Endothelial cell (in vitro differentiated cells): ENCODE results near the gene AUTS2. TPM values are rescaled to one million over a fixed set of nuclear protein-coding genes. Genes with fewer than 3 reads are reported as not detected.

ENCODE experiments used
- DNase-seq: peaks from one replicate; pipeline ENCODE4 v3.0.0; 2021; ENCODE audit warnings: low spot score
- H3K27ac Mint-ChIP-seq: one replicate; pipeline ENCODE4 v1.8.0; 2021; ENCODE audit warnings: mixed read lengths, inconsistent platforms; ENCODE audit not compliant: unreplicated experiment
- H3K27me3 Mint-ChIP-seq: one replicate; pipeline ENCODE4 v1.8.0; 2021; ENCODE audit warnings: mild to moderate bottlenecking, moderate library complexity, mixed read lengths, inconsistent platforms; ENCODE audit not compliant: unreplicated experiment
- H3K36me3 Mint-ChIP-seq: one replicate; pipeline ENCODE4 v1.8.0; 2021; ENCODE audit warnings: mild to moderate bottlenecking, low read depth, mixed read lengths, inconsistent platforms; ENCODE audit not compliant: unreplicated experiment
- H3K4me1 Mint-ChIP-seq: one replicate; pipeline ENCODE4 v1.8.0; 2021; ENCODE audit warnings: mild to moderate bottlenecking, mixed read lengths, inconsistent platforms; ENCODE audit not compliant: unreplicated experiment
- H3K4me3 Mint-ChIP-seq: one replicate; pipeline ENCODE4 v1.8.0; 2021; ENCODE audit warnings: mild to moderate bottlenecking, mixed read lengths, inconsistent platforms; ENCODE audit not compliant: unreplicated experiment
- H3K9me3 Mint-ChIP-seq: one replicate; pipeline ENCODE4 v1.8.0; 2021; ENCODE audit warnings: mixed read lengths, inconsistent platforms; ENCODE audit not compliant: unreplicated experiment
- total RNA-seq: library from RNA; stranded (reverse); fragmentation: NEBNext Ultra II Directional; extraction: Animal tissue kit (Norgen Biotek cat#: 25700); gene quantifications from one replicate; pipeline ENCODE4 v1.2.1, GENCODE V29; 2021; ENCODE audit not compliant: unreplicated experiment
- TF ChIP-seq, protein P1 (sequence below): fragments of 200-600 bp; sonication (generic); IDR thresholded peaks from one replicate; pipeline ENCODE4 v1.5.0; 2021; ENCODE audit warnings: antibody characterized with exemption; ENCODE audit not compliant: unreplicated experiment

Gene AUTS2
- total RNA-seq, 1 donor from 2014 or later: 103 TPM

DNA sequence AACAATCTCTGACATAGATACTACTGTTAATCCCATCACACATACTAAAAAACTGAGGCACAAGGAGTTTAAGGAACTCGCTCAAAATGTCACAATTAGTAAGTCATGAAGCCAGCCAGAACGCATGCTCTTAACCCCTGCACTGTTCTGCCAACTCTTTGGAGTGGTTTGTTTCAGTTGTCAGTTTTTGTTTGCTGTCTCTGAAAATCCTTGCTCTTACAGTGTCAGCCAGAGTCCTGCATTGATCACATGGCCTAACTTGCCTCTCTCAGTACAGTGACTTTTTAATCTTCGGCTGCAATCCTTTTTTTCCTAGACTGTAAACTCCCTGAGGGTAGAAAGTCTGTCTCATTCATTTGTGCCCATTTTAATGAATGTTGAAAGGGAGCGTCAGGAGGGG is 753.8 kb downstream of the AUTS2 start:
- DNase-seq: no peak
- Mint-ChIP-seq H3K27ac (no peak overlapping the region), H3K9me3 (no peaks in the 10 kb centered on the region), H3K4me3 (no peak overlapping the region), H3K27me3 (peaks cover 1% of the 10 kb centered on the region), H3K36me3 (peaks cover 4% of the 10 kb centered on the region), H3K4me1 (peaks cover 5% of the 10 kb centered on the region)
- TF ChIP-seq, protein P1, sequence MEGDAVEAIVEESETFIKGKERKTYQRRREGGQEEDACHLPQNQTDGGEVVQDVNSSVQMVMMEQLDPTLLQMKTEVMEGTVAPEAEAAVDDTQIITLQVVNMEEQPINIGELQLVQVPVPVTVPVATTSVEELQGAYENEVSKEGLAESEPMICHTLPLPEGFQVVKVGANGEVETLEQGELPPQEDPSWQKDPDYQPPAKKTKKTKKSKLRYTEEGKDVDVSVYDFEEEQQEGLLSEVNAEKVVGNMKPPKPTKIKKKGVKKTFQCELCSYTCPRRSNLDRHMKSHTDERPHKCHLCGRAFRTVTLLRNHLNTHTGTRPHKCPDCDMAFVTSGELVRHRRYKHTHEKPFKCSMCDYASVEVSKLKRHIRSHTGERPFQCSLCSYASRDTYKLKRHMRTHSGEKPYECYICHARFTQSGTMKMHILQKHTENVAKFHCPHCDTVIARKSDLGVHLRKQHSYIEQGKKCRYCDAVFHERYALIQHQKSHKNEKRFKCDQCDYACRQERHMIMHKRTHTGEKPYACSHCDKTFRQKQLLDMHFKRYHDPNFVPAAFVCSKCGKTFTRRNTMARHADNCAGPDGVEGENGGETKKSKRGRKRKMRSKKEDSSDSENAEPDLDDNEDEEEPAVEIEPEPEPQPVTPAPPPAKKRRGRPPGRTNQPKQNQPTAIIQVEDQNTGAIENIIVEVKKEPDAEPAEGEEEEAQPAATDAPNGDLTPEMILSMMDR: no peak

DNA sequence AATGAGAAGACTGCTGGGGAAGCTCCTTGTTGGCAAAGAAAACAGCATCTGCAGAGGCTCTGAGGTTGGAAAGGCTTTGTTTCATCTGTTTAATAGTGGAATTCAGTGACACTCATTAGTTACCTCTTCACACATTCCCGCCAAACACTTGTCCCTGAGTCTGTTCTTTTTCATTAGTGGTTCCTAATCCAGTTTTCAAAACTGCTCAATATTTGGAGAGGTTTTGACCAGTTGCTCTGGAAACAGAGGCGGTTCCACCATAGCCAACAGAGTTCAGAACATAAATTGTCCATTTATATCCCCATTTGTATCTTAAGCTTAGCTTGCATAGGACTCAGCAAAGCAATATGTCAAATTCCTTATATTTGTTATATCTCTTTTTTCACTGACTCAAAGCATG is 754.6 kb downstream of the AUTS2 start:
- TF ChIP-seq, protein P1: no peak
- H3K9me3 Mint-ChIP-seq: no peaks in the 10 kb centered on the region
- no peak overlapping the region for H3K27ac Mint-ChIP-seq
- peaks cover 1% of the 10 kb centered on the region for H3K27me3 Mint-ChIP-seq
- no peaks in the 10 kb centered on the region for H3K4me1 Mint-ChIP-seq
- H3K4me3 Mint-ChIP-seq: no peak overlapping the region
- peaks cover 4% of the 10 kb centered on the region for H3K36me3 Mint-ChIP-seq
- DNase-seq: no peak

DNA sequence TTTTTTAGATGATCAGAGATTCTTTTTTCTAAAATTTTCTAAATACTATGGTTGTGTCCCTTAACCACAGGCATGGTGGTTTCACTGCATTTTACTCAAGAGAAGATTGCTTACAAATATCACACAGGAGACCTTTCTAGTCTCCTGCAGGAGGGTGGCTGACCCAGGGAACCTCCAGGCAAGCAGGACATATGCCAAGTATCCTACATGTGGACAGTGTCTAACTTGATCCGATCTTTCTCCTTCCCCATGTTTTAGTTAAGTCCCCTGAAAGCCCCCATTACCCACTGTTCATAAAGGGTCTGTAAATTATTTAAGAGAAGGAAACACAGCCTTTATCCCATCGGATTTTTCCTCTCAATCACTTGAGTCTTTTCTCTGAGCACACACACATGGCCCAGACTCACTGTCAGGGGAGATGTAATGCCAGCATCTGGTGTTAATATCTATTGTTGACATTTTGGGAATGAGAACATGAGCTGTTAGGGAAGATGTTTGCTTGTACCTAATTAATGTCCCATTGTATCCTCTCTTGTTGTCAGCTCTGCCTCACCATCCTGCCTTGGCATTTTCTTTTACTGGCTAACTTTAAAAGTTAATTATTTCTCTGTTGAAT is 755.2 kb downstream of the AUTS2 start:
- peaks cover 1% of the 10 kb centered on the region for H3K27me3 Mint-ChIP-seq
- no peak overlapping the region for H3K4me3 Mint-ChIP-seq
- no peak for DNase-seq
- peaks cover 4% of the 10 kb centered on the region for H3K36me3 Mint-ChIP-seq
- no peaks in the 10 kb centered on the region for H3K4me1 Mint-ChIP-seq
- H3K9me3 Mint-ChIP-seq: no peaks in the 10 kb centered on the region
- no peak overlapping the region for H3K27ac Mint-ChIP-seq
- TF ChIP-seq, protein P1: no peak

DNA sequence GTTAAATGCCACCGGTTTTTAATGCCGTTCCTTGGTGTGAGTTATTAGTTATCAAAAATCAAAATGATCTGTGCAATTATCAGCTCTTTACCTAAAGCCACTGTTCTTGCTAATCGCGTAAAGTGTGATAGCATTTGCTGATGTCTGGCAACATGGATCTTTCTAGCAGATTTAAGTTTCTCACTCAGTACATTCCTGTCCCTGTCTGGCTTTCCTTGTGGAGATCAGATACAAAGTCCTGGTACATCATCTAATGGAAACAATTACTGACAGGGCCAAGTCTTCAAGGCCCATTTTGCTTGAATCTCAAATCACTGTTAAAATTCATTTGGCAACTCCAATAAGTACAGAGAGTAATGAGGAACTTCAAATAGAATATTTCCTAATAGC is 755.7 kb downstream of the AUTS2 start:
- H3K27me3 Mint-ChIP-seq: peaks cover 1% of the 10 kb centered on the region
- no peaks in the 10 kb centered on the region for H3K9me3 Mint-ChIP-seq
- no peak overlapping the region for H3K4me3 Mint-ChIP-seq
- H3K4me1 Mint-ChIP-seq: no peaks in the 10 kb centered on the region
- no peak overlapping the region for H3K27ac Mint-ChIP-seq
- no peak for DNase-seq
- peaks cover 4% of the 10 kb centered on the region for H3K36me3 Mint-ChIP-seq
- TF ChIP-seq, protein P1: no peak

DNA sequence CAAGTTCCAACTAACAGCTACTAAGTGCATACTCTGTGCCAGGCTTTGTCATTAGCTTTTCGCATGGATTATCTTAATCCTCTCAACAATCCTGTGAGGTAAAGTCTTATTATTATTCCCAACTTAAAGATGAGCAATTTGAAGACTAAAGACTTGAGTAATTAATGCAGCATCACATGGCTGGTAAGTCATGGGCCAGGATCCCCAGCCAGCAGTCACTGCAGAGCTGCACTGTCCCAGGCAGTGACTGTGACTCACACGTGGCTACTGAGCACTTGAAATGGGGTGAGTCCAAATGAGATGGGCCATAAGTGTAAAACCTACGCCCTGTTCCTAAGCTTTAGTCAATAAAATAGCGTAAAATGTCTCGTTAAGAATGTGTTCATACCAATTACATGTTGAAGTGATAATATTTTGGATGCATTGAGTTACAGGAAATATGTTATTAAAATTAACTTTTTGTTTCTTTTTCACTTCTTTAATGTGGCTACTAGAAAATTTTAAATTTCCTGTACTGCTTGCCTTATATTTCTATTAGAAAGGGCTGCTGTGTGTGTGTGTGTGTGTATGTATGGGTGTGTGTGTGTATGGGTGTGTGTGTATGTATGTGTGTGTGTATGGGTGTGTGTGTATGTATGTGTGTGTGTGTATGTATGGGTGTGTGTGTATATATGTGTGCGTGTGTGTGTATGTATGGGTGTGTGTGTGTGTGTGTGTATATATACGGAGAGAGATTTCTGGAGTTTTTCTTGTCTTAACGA is 756.3 kb downstream of the AUTS2 start:
- no peak for DNase-seq
- Mint-ChIP-seq H3K27me3 (peaks cover 1% of the 10 kb centered on the region), H3K36me3 (peaks cover 4% of the 10 kb centered on the region), H3K27ac (no peak overlapping the region), H3K9me3 (no peaks in the 10 kb centered on the region), H3K4me3 (no peak overlapping the region), H3K4me1 (no peaks in the 10 kb centered on the region)
- TF ChIP-seq, protein P1: no peak
